Measurements from ENCODE around the gene RELCH.

Gene RELCH

GRCh38 chr18:62179213-62179612, 7.8 kb upstream of the RELCH start:
- no peak overlapping the region for H3K27ac ChIP-seq (ENCODE audit: low read length)
- no peak for DNase-seq
- H3K4me1 ChIP-seq (ENCODE audit: low read length), result no peaks in the 10 kb centered on the region
- no peaks in the 10 kb centered on the region for H3K9me3 ChIP-seq (replicated peaks; ENCODE audit: insufficient read depth, low read length)
- TF ChIP-seq EZH2 (optimal IDR thresholded peaks at IDR 0.05; ENCODE audit: low read depth, low read length) (no peak), CTCF (IDR thresholded peaks at IDR 0.05; ENCODE audit: low read length) (no peak), EZH2phosphoT487 (IDR thresholded peaks at IDR 0.05; ENCODE audit: low read length) (no peak)
- H3K79me2 ChIP-seq (ENCODE audit: low read length), result 0 out of 2 replicates have a peak, but pooled peaks cover 3% of the 10 kb centered on the region
- no peaks in the 10 kb centered on the region for H3K9me2 ChIP-seq (replicated peaks; ENCODE audit: insufficient read depth, low read length)
- no peak overlapping the region for H3K4me2 ChIP-seq (ENCODE audit: low read depth, low read length)
- H3K36me3 ChIP-seq (replicated peaks; ENCODE audit: insufficient read depth, low read length), result no peaks in the 10 kb centered on the region
- no peak overlapping the region for H3K4me3 ChIP-seq (ENCODE audit: low read length)
- H3F3A ChIP-seq (ENCODE audit: insufficient read depth, low read length), result no peaks in the 10 kb centered on the region
- no peaks in the 10 kb centered on the region for H3K27me3 ChIP-seq (replicated peaks; ENCODE audit: insufficient read depth, low read length)
- H2AFZ ChIP-seq (ENCODE audit: low read length), result no peak overlapping the region
- H4K20me1 ChIP-seq (ENCODE audit: insufficient read depth, low read length), result no peaks in the 10 kb centered on the region
- H3K9ac ChIP-seq (ENCODE audit: low read length), result no peak overlapping the region

GRCh38 chr18:62182220-62182619, 4.8 kb upstream of the RELCH start:
- DNase-seq, result no peak
- Histone ChIP-seq H3K4me3 (ENCODE audit: low read length) (no peak overlapping the region), H2AFZ (ENCODE audit: low read length) (no peak overlapping the region), H3K27me3 (replicated peaks; ENCODE audit: insufficient read depth, low read length) (no peaks in the 10 kb centered on the region), H3K36me3 (replicated peaks; ENCODE audit: insufficient read depth, low read length) (no peaks in the 10 kb centered on the region), H3K4me1 (ENCODE audit: low read length) (no peaks in the 10 kb centered on the region), H4K20me1 (ENCODE audit: insufficient read depth, low read length) (no peaks in the 10 kb centered on the region), H3K9ac (ENCODE audit: low read length) (no peak overlapping the region), H3F3A (ENCODE audit: insufficient read depth, low read length) (peaks cover 8% of the 10 kb centered on the region), H3K9me2 (replicated peaks; ENCODE audit: insufficient read depth, low read length) (no peaks in the 10 kb centered on the region), H3K27ac (ENCODE audit: low read length) (no peak overlapping the region), H3K9me3 (replicated peaks; ENCODE audit: insufficient read depth, low read length) (no peaks in the 10 kb centered on the region), H3K4me2 (ENCODE audit: low read depth, low read length) (no peak overlapping the region), H3K79me2 (ENCODE audit: low read length) (peaks cover 11% of the 10 kb centered on the region)
- TF ChIP-seq EZH2phosphoT487 (IDR thresholded peaks at IDR 0.05; ENCODE audit: low read length), result no peak
- TF ChIP-seq CTCF (IDR thresholded peaks at IDR 0.05; ENCODE audit: low read length), result no peak
- TF ChIP-seq EZH2 (optimal IDR thresholded peaks at IDR 0.05; ENCODE audit: low read depth, low read length), result no peak

GRCh38 chr18:62183578-62184195, 3.4 kb upstream of the RELCH start:
- Histone ChIP-seq H4K20me1 (ENCODE audit: insufficient read depth, low read length) (0 out of 2 replicates have a peak, but pooled peaks cover 3% of the 10 kb centered on the region), H3K9ac (ENCODE audit: low read length) (no peak overlapping the region), H3K36me3 (replicated peaks; ENCODE audit: insufficient read depth, low read length) (no peaks in the 10 kb centered on the region), H3K79me2 (ENCODE audit: low read length) (peaks cover 26% of the 10 kb centered on the region), H3K27ac (ENCODE audit: low read length) (no peak overlapping the region), H3K9me3 (replicated peaks; ENCODE audit: insufficient read depth, low read length) (no peaks in the 10 kb centered on the region), H3K4me2 (ENCODE audit: low read depth, low read length) (no peak overlapping the region), H3K4me1 (ENCODE audit: low read length) (no peaks in the 10 kb centered on the region), H3K4me3 (ENCODE audit: low read length) (no peak overlapping the region), H2AFZ (ENCODE audit: low read length) (no peak overlapping the region), H3K27me3 (replicated peaks; ENCODE audit: insufficient read depth, low read length) (no peaks in the 10 kb centered on the region), H3K9me2 (replicated peaks; ENCODE audit: insufficient read depth, low read length) (no peaks in the 10 kb centered on the region), H3F3A (ENCODE audit: insufficient read depth, low read length) (peaks cover 13% of the 10 kb centered on the region)
- DNase-seq, result peak; percentile 70
- TF ChIP-seq EZH2phosphoT487 (IDR thresholded peaks at IDR 0.05; ENCODE audit: low read length) (no peak), CTCF (IDR thresholded peaks at IDR 0.05; ENCODE audit: low read length) (peak; percentile 70)
